NT2/D1 (cell line): ENCODE data around the gene DRGX.

ENCODE experiments used
- SUZ12 ChIP-seq: IDR thresholded peaks from 2 replicates; pipeline ENCODE4 v1.6.1; 2011; ENCODE audit not compliant: insufficient read length, insufficient read depth; ENCODE audit errors: extremely low read depth
- YY1 ChIP-seq: IDR thresholded peaks from 2 replicates; pipeline ENCODE4 v1.6.1; 2011; ENCODE audit not compliant: insufficient read length, insufficient read depth
- ZNF274 ChIP-seq: IDR thresholded peaks from 2 replicates; pipeline ENCODE4 v1.6.1; 2011; ENCODE audit warnings: mild to moderate bottlenecking, low read depth, low read length

GRCh38 chr10:49404321-49404878, 8.5 kb upstream of the DRGX start:
- TF ChIP-seq YY1 (no peak), ZNF274 (no peak), SUZ12 (no peak)
